Measurements from ENCODE around the gene SPSB3.

The SPSB3 gene

DNA sequence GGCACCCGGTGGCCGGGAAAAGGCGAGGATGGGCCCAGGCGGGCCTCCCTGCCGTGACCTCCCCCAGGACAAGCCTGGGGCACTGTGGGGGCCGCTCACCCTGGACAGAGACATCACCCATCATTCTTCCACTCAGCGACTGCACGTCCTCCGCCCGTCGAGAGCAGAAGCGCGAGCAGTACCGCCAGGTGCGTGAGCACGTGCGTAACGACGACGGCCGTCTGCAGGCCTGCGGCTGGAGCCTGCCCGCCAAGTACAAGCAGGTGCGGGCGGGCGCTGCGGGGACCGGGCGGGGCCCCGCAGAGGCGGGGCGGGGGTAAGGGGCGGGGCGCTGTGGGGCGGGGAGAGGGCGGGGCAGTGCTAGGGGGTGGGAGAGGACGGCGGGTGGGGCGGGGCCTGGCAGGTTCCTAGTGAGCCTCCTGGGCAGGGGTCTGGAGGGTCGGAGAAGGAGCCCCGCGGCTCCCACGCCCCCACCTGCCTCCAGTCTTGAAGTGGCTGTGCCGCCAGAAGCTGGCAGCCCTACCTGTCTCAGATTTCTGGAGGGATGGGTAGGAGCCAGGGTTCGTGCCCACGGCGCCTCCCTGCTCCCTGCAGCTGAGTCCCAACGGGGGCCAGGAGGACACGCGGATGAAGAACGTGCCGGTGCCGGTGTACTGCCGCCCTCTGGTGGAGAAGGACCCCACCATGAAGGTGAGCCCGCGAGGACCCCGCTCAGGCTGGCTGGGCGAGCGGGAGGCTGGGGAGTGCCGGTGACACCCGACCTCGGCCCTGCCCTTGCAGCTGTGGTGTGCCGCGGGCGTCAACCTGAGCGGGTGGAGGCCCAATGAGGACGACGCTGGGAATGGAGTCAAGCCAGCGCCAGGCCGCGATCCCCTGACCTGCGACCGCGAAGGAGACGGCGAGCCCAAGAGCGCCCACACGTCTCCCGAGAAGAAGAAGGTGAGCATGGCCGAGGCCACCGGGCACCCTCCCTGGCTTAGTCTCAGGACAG lies 18.6 kb downstream of the SPSB3 start:
- DNase-seq (ENCODE audit: low read depth) = no peak

DNA sequence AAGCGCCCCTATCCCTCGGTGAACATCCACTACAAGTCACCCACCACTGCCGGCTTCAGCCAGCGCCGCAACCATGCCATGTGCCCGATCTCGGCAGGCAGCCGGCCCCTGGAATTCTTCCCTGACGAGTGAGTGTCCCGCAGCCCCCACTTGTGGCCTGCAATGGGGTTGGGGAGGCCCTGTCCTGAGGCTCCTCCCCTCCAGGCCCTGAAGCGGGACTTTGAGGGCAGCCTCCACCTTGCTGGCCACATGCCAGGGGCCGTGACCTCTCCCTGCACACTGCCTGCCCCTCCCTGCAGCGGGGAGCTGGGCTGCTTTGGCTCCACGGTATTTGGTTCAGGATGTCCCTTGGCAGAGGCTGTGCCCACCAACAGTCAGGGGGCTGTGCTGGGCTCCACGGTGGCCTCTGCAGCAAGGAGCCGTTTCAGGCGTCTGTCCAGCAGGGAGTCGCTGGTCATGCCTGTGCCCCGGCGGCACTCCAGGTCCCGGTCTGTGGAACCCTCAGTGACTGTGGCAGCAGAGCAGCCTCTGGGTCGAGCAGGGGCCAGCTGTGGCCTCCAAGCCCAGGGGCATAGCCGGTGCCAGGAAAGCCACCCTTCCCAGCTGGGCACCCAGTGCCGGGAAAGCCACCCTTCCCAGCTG lies 19.4 kb downstream of the SPSB3 start:
- no peak for DNase-seq (ENCODE audit: low read depth)

DNA sequence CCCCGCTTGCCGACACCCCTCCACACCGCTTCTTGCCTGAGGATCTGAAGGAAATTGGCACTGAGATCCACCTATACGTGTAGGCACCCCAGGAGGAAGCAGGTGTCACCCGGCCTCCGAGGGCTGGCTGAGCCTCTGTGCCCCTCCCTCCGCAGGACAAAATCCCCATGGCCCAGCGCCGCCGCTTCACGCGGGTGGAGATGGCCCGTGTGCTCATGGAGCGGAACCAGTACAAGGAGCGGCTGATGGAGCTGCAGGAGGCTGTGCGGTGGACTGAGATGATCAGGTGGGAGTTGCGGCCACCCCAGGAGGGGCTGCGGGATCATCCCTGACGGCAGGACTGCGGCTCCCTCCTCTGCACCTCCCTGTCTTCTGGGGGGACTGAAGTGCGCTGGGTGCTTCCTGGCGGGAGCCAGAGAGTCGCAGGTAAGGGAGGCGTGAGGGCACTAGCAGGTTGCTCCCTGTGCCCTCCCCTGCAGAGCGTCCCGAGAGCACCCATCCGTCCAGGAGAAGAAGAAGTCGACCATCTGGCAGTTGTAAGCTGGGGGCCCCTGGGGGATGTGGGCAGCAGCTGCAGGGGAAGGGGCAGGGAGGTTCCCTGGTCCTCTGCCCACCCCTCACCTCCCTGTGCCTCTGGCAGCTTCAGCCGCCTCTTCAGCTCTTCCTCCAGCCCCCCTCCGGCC lies 20.0 kb downstream of the SPSB3 start:
- no peak for DNase-seq (ENCODE audit: low read depth)

DNA sequence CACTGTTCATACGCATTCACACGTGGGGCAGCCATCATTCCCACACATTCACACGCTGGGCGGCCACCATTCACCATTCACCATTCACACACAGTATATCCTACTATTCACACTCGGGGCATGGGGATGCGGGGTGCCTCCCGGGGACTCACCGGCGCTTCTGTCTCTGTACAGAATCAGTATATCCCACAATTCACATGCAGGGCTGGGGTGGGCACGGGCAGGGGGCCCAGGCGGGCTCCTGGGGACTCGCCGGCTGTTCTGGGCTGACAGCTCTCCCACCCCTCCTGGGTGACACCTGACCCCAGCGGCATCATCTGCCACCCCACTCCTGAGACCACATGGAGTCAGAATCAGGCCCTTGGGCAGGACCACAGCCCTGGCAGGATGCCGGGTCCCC lies 20.6 kb downstream of the SPSB3 start:
- DNase-seq (ENCODE audit: low read depth) = no peak

DNA sequence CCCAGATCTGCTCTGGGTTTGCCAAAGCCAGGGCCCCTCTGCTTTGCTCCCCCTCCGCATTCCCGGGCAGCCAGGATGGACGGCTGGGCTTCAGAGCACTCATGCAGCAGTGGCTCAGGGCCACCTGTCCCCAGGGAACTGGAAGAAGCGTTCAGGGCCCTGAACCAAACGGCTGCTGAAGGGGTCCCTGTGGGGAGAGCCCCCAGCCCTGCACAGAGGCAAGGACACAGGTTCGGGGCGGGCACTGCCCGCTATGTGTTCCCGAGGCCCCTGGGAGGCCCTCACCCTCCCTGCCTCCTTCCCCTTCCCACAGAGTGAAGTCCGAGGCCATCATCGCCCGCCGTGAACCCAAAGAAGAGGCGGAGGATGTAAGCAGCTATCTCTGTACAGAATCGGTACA lies 21.5 kb downstream of the SPSB3 start:
- DNase-seq (ENCODE audit: low read depth) = no peak

DNA sequence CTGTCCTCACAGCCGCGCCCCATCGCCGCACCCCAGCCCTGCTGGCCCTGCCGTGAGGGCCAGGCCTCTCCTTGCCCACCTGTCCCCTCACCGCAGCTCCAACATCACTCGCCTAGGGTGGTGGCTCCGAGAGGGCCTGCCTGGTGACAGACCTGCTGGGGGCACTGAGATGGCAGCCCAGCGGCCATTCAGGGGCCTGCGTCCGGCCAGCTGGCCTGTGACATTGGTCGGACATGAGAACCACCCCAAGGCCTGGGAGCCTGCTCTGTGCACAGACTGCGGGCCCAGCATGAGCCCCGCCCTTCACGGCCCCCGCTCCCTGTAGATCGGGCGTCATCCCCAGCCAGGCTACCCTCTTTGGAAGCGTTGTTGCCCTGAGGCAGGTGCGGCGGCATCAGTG lies 22.9 kb downstream of the SPSB3 start:
- no peak for DNase-seq (ENCODE audit: low read depth)

DNA sequence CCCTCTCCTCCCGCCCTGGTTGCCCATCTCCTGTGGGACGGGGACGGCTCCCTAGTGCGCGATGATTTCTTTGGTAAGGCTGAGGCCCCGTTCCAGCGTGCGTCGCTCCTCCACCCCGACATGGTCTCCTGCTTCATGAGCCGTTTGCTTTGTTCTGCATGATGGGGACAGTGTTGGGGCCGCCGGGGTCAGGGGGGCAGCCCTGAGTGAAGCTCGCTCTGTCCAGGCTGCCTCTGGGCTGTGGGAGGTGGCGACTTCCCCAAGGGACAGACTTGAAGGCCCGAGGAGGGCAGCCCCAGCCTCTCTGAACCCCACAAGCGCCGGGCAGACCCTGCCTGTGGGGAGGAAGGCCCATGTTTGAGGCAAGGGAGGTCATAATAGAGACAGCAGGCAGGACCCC lies 23.4 kb downstream of the SPSB3 start:
- no peak for DNase-seq (ENCODE audit: low read depth)

DNA sequence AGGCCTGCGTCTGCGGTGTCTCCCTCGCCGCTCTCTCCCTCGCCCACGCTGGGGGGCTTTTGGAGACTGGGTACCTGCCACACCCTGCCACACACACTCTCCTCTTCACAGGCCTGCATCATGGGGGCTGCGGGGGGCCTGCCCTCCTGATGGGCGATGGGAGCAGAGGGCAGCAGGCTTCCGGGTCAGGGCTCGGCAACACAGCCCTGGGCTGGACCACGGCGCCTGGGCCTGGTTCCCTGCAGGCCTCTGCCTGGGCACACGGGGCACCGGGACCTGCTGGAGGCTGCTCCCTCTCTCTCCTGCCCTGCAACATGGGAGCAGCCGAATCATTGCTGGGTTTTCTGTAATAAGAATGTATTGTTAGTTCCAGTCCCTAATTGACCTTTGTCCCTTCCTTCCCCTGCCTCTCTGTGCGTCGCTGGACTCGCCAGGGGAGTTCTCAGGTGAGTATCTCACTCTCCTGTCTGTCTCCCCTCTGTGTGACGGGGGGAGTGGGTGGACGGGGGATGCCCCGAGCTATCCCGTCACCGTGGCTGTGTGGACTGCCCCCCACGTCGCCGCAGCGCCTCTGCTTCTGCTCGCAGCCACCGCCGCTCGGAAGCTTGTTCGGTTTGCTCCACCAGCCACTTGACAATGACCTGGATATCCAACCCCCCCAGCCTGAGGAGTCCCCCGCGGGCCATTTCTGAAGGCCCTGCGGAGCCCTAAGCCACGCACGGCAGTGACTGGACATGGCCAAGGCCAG lies 24.5 kb downstream of the SPSB3 start:
- no peak for DNase-seq (ENCODE audit: low read depth)

DNA sequence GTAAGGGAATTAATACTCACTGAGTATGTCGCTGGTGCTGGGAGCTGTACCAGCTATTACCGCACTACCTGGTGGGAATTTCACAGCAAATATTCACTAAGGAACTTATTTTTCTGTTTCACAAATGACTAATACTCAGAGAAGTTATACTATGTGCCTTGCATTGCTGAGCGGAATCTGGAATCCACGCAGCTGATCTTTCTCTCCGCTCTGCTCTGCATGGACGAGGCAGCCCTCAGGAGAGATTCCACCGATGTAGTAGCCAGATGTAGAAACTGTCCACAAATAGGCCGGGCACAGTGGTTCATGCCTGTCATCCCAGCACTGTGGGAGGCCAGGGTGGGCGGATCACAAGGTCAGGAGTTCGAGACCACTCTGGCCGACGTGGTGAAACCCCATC lies 28.2 kb downstream of the SPSB3 start:
- no peak for DNase-seq (ENCODE audit: low read depth)

DNA sequence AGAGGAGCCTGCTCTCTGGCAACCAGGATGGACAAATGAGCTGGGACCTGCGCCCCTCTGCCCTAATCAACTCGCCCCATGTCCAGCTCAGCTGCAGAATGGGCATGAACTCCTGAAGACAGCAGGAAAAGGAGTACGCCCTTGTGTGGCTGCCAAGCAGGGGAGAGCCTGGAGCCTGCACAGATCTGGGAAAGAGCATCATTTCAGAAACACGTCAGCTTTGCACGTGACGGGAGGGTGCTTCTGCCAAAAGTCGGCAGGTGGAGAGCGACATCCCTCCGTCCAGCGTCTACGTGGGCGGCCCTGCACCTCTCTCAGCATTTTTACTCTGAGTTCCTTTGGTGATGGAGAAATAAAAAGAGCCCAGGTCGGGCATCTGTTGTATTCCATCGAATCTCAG lies 29.5 kb downstream of the SPSB3 start:
- no peak for DNase-seq (ENCODE audit: low read depth)

DNA sequence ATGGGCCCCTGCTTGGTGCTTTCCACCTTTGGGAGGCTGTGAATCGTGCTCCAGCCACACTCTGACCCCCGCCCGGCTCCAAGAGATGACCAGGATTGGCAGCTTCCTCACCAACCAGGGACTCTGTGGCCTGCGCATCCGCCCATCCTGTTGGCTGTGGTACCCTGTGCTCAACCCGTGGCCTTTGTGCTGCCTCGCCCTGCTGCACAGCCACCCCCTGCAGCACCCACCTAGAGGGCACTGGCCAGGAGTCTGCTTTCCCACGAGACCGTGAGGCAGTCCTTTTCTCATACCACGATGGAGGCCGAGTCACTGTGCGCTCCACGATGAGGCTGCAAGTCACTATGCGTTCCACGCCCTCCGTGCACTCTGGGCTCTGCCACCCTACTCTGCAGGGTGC lies 30.4 kb downstream of the SPSB3 start:
- DNase-seq (ENCODE audit: low read depth) = no peak

DNA sequence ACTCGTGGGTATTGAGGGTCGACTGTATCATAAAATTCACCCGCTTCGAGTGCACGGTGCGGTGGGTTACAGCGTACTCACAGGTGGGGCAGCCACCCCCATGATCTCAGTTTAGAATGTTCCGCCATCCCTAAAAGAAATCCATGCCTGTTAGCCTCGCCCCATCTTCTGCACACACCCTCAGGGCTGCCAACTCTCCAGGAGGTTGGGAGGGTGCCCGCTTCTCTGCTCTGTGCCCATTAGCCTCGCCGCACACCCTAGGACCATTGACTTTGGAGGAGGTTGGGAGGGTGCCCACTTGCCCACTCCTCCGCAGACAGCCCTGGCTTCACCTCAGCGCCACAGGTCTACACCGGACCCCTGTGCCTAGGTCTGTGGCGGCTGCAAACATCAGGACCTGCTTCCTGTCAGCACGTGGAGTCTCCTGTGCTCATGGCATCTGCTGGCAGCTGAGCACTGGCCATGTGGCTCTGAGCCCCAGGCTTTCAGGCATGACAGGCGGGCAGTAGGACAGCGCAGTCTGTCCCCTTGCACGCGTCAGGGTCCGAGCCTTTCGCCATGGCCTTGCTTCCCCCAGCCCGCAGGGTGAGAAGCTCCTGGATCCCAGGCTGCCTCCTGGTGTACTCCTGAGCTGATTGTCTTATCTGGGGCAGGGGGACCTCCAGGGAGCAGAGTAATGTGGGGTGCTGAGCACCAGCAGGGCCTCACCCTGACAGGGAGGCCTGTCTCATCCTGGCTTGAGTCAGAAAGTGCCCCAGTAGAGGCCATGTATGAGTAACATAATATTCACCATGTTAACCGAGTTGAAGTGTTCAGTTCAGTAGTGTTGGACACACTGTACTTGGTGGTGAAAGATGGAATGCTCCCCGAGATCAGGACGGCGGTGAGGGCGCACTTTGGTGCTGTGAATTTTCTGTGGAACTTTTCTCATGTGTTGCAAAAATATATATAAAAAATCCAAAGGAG lies 32.9 kb downstream of the SPSB3 start:
- no peak for DNase-seq (ENCODE audit: low read depth)

DNA sequence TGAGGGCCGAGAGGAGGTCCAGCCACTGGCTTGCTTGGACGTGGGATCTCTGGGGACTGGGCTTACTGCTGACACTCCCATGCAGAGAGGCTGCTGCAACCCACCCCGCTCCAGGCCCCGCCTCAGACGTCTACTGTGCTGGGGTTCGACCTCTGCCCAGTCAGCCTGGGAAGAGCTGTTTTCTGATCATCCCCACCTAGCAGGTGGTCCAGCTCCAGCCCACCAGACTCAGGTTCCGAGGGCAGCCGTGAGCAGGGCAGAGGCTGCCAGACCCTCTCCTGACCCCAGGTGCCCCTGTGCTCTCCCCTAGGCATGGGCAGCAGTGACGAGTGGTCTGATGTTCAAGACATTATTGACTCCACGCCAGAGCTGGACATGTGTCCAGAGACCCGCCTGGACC lies 34.4 kb downstream of the SPSB3 start:
- no peak for DNase-seq (ENCODE audit: low read depth)

DNA sequence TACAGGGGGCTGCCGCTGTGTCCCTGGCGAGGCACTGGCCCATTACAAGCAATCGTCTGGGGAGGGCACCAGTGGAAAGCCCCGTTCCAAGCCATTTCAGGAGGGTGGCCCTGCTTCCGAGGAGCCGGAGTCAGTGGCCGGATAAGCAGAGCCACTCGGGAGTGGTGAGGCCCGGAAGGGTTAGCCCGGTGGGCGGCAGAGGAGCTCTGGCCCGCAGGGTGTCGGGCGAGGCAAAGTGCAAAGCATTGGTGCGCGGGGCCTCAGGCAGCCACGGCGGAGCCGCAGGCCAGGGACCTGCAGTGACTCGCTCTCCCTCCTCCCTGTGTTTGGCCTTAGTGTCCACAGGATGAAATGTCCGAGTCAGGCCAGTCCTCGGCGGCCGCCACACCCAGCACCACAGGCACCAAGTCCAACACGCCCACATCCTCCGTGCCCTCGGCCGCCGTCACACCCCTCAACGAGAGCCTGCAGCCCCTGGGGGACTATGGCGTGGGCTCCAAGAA lies 35.6 kb downstream of the SPSB3 start:
- no peak for DNase-seq (ENCODE audit: low read depth)

DNA sequence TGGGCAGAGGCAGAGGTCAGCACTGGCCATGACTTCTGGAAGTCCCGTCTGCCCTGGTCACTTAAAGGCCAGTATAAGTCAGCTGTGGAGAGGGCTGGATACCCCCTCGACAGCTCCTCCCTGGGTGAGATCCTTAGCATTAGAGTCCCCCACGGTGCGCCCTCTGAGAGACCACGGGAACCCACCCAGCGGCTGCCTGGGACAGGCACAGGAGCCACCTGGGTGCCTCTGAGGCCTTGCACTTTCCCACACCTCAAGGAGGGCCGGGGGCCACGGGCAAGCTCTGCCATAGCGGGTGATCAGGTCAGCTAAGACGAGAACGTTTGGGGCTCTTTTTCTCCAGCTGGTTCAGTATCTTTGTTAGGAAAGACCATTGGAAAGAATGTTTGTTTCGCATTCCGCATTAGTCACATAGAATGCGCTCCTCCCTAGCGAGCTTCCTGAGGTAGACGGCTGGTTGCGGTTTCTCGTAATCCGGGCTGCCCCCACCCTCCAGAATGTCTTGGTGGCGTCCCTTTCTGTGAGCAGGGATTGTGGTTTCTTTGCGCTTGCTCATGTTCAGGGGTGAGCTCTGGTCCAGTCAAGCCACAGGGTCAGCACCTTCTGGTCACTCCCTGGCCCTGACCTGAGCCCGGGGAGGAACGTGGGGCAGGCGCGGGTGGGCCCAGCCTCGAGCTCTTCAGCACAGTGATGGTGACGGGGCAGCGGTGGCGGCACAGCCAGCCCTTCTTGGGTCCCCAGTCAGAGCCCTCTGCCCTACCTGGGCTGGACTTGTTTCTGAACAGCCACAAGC lies 36.3 kb downstream of the SPSB3 start:
- peak; percentile 22 for DNase-seq (ENCODE audit: low read depth)

DNA sequence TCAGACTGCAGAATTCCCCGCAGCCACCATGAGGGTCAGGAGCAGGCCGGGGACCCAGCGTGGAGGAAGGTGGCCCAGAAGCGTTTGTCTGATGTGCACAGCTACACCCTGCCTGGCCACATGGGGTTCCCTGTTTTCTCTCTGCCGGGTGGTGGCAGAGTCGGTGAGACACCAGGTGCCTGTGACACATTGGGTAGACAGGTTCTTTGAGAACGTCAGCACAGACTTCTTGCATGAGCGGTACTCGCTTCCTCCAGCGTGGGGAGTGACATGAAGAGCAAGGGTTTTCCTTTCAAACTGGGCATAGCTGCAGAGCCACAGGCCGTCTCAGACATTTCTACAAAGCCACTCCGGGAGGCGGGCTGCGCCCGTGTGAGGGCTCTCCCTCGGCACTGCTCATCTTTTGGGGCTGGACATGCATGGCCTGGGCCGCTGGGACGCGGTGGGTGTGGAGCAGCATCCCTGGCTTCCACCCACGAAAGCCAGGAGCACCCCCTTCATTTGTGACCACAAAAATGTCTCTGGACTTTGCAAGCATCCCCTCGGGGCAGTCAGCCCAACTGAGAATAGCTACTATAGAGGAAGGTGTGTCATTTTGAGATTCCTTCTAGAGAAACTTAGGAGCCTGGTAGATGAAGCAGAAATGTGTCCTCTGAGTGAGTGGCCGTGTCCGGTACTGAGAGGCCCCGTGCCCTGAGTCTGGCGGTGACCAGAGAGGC lies 37.0 kb downstream of the SPSB3 start:
- peak; percentile 10 for DNase-seq (ENCODE audit: low read depth)

DNA sequence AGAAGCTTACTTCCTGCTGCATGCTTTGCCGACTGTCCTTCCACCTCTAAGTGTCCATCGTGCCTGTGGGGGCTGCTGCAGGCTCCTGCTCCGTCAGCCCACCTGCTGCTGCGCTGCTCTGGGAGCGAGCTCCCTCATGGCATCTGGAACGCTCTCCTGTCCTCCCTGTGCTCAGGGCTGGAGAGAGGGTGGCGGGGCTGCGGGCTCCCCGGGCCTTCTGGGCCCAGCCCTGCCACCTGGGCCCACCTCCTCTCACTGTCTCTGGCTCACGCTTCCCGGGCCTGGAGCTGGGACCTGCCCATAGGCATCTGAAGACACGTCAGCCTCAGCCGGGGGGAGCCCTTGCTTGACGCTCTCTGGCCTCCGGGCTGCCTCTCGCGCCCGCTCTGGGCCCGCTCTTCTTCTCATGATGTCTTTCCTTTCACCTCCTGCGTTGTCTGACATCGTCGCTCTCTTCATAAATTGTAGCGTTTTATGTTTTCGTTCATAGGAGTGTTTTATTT lies 38.0 kb downstream of the SPSB3 start:
- DNase-seq (ENCODE audit: low read depth) = no peak

DNA sequence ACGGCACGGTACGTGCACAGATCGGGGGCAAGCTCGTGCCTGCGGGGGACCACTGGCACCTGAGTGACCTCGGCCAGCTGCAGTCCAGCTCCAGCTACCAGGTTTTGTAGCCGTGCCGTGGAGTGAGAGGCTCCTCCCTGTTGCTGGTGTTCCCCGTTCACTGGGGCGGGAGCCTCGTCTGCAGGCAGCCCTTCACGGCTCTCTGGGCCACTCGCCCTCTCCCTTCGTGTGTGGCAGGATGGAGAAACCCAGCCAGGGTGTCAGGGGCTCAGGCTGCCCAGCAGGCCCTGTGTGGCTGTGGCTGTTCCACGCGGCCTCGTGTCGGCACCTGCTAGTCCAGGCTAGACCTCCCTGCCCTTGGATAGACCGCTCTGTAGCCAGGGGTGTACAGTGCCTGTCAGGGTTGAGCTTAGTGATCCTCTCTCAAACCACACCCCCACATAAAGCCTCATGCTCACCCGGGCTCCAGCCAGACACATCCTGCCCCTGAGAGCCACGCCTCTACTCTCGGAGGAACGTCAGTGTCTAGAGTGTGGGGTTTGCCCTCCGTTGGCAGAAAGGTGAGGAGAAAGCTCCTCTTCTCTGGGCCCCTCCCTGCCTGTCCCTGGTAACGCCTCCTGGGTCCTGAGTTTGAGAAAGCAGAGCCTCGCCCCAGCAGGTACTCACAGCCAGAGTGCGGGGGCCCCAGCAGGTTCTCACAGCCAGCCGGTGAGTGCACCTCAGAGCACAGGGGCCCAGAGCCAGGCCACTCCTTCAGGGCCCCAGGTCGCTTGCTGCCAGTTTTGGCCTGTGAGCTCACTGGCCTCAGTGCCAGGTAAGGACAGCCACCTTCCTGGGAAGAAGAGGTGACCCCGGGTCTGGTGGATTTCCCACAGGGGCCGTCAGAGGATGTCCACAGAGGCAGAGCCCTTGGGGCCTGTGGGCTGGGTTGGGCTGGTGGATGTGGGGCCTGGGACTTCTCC lies 38.7 kb downstream of the SPSB3 start:
- DNase-seq (ENCODE audit: low read depth) = no peak

Data from stromal cell of bone marrow (primary cell).